Measurements from ENCODE around the gene PMS1. TPM values are rescaled to one million over a fixed set of nuclear protein-coding genes. Genes with fewer than 3 reads are reported as not detected.

The PMS1 gene
- total RNA-seq, 2 donors from 2014 or later, result 7.6 to 27.6 TPM

- no peak for DNase-seq (ENCODE audit: low spot score)
- Histone ChIP-seq H3K9me3 (no peaks in the 10 kb centered on the region), H3K36me3 (peaks cover 4% of the 10 kb centered on the region), H3K27ac (no peak overlapping the region), H3K4me1 (ENCODE audit: control insufficient read depth in 1 of 2, low read depth in 2 of 2) (no peaks in the 10 kb centered on the region), H3K4me3 (no peak overlapping the region), H3K27me3 (replicated peaks; ENCODE audit: insufficient read depth) (no peaks in the 10 kb centered on the region)
- no peak for ATAC-seq (ENCODE audit: insufficient number of reproducible peaks, low FRiP score, low read depth)
- TF ChIP-seq CTCF (IDR thresholded peaks at IDR 0.05), result no peak
Observed at GRCh38 chr2:189862751-189863150, 78.5 kb downstream of the PMS1 start.

GRCh38 chr2:189865826-189866225 is 81.6 kb downstream of the PMS1 start:
- H3K9me3 ChIP-seq, result no peaks in the 10 kb centered on the region
- H3K27me3 ChIP-seq (replicated peaks; ENCODE audit: insufficient read depth), result no peaks in the 10 kb centered on the region
- ATAC-seq (ENCODE audit: insufficient number of reproducible peaks, low FRiP score, low read depth), result no peak
- H3K36me3 ChIP-seq, result peaks cover 4% of the 10 kb centered on the region
- H3K4me3 ChIP-seq, result no peak overlapping the region
- no peak for TF ChIP-seq CTCF (IDR thresholded peaks at IDR 0.05)
- DNase-seq (ENCODE audit: low spot score), result no peak
- H3K4me1 ChIP-seq (ENCODE audit: control insufficient read depth in 1 of 2, low read depth in 2 of 2), result no peaks in the 10 kb centered on the region
- H3K27ac ChIP-seq, result no peak overlapping the region

- Histone ChIP-seq H3K27me3 (replicated peaks; ENCODE audit: insufficient read depth) (no peaks in the 10 kb centered on the region), H3K4me3 (no peak overlapping the region), H3K4me1 (ENCODE audit: control insufficient read depth in 1 of 2, low read depth in 2 of 2) (no peaks in the 10 kb centered on the region), H3K9me3 (no peaks in the 10 kb centered on the region), H3K36me3 (peaks cover 4% of the 10 kb centered on the region), H3K27ac (no peak overlapping the region)
- DNase-seq (ENCODE audit: low spot score), result no peak
- no peak for ATAC-seq (ENCODE audit: insufficient number of reproducible peaks, low FRiP score, low read depth)
- no peak for TF ChIP-seq CTCF (IDR thresholded peaks at IDR 0.05)
Observed at GRCh38 chr2:189866296-189866695, 82.0 kb downstream of the PMS1 start.

GRCh38 chr2:189868896-189869295 is 84.6 kb downstream of the PMS1 start:
- no peaks in the 10 kb centered on the region for H3K4me1 ChIP-seq (ENCODE audit: control insufficient read depth in 1 of 2, low read depth in 2 of 2)
- no peak for ATAC-seq (ENCODE audit: insufficient number of reproducible peaks, low FRiP score, low read depth)
- TF ChIP-seq CTCF (IDR thresholded peaks at IDR 0.05), result no peak

GRCh38 chr2:189870381-189871085 is 86.3 kb downstream of the PMS1 start:
- H3K27ac ChIP-seq, result no peak overlapping the region
- H3K4me1 ChIP-seq (ENCODE audit: control insufficient read depth in 1 of 2, low read depth in 2 of 2), result no peaks in the 10 kb centered on the region
- no peak for TF ChIP-seq CTCF (IDR thresholded peaks at IDR 0.05)
- ATAC-seq (ENCODE audit: insufficient number of reproducible peaks, low FRiP score, low read depth), result no peak
- H3K9me3 ChIP-seq, result no peaks in the 10 kb centered on the region
- no peaks in the 10 kb centered on the region for H3K27me3 ChIP-seq (replicated peaks; ENCODE audit: insufficient read depth)
- DNase-seq (ENCODE audit: low spot score), result no peak
- peaks cover 3% of the 10 kb centered on the region for H3K36me3 ChIP-seq
- H3K4me3 ChIP-seq, result no peak overlapping the region

More at GRCh38 chr2:189868896-189869295, 84.6 kb downstream of the PMS1 start:
- Histone ChIP-seq H3K4me3 (no peak overlapping the region), H3K27me3 (replicated peaks; ENCODE audit: insufficient read depth) (no peaks in the 10 kb centered on the region), H3K36me3 (no peaks in the 10 kb centered on the region), H3K9me3 (no peaks in the 10 kb centered on the region), H3K27ac (no peak overlapping the region)
- no peak for DNase-seq (ENCODE audit: low spot score)
